ENCODE results near the gene HMGCLL1. TPM values are rescaled to one million over a fixed set of nuclear protein-coding genes. Genes with fewer than 3 reads are reported as not detected.
A peak's percentile ranks its signal among the peaks of the same experiment; 100 is the strongest.

Gene HMGCLL1
- total RNA-seq, 2 donors from 2014 or later = 3.0 to 5.7 TPM

- 48% methylated on average over 3 of the region's 3 CpGs for WGBS
- no peaks in the 10 kb centered on the region for H3K4me1 ChIP-seq (replicated peaks)
- H3K4me3 ChIP-seq = no peak overlapping the region
- no peaks in the 10 kb centered on the region for H3K27me3 ChIP-seq (replicated peaks; ENCODE audit: insufficient read depth)
- intact Hi-C loops (cut with DNase I) = no loop called here
- no peaks in the 10 kb centered on the region for H3K9me3 ChIP-seq
- no peaks in the 10 kb centered on the region for H3K36me3 ChIP-seq
- TF ChIP-seq POLR2AphosphoS5 (IDR thresholded peaks at IDR 0.05) (no peak), POLR2A (IDR thresholded peaks at IDR 0.05) (no peak)
- TF ChIP-seq, protein P1, sequence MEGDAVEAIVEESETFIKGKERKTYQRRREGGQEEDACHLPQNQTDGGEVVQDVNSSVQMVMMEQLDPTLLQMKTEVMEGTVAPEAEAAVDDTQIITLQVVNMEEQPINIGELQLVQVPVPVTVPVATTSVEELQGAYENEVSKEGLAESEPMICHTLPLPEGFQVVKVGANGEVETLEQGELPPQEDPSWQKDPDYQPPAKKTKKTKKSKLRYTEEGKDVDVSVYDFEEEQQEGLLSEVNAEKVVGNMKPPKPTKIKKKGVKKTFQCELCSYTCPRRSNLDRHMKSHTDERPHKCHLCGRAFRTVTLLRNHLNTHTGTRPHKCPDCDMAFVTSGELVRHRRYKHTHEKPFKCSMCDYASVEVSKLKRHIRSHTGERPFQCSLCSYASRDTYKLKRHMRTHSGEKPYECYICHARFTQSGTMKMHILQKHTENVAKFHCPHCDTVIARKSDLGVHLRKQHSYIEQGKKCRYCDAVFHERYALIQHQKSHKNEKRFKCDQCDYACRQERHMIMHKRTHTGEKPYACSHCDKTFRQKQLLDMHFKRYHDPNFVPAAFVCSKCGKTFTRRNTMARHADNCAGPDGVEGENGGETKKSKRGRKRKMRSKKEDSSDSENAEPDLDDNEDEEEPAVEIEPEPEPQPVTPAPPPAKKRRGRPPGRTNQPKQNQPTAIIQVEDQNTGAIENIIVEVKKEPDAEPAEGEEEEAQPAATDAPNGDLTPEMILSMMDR (IDR thresholded peaks at IDR 0.05) = no peak
- no peak for DNase-seq (ENCODE audit: low spot score)
- H3K27ac ChIP-seq = no peak overlapping the region
Measured at GRCh38 chr6:55456016-55456415, 123.0 kb downstream of the HMGCLL1 start.

DNA sequence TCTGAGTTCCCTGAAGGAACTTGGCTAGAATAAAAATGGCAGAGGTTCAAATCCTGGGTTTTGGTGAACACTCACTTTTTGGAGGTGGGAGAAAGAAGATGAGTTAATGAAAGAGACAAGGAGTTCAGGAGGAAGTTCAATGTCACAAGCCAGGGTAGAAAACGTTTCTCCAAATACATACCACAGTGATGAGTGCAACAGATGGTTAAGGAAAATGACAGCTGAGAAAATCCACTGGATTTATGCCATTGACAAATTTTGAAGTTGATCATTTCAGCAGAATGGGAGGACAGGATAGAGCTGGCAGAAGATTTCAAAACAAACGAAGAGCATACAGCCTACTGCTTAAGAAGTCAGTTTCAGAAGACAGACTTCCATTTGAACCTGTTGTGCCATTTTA lies 129.0 kb downstream of the HMGCLL1 start:
- Histone ChIP-seq H3K27ac (no peak overlapping the region), H3K4me3 (no peak overlapping the region), H3K36me3 (no peaks in the 10 kb centered on the region), H3K4me1 (replicated peaks) (no peaks in the 10 kb centered on the region), H3K9me3 (no peaks in the 10 kb centered on the region), H3K27me3 (replicated peaks; ENCODE audit: insufficient read depth) (no peaks in the 10 kb centered on the region)
- no peak for TF ChIP-seq POLR2AphosphoS5 (IDR thresholded peaks at IDR 0.05)
- no peak for TF ChIP-seq POLR2A (IDR thresholded peaks at IDR 0.05)
- TF ChIP-seq, protein P1 (IDR thresholded peaks at IDR 0.05) = no peak
- no peak for DNase-seq (ENCODE audit: low spot score)
- intact Hi-C loops (cut with DNase I) = no loop called here
- WGBS = 41% methylated on average over 2 of the region's 2 CpGs

DNA sequence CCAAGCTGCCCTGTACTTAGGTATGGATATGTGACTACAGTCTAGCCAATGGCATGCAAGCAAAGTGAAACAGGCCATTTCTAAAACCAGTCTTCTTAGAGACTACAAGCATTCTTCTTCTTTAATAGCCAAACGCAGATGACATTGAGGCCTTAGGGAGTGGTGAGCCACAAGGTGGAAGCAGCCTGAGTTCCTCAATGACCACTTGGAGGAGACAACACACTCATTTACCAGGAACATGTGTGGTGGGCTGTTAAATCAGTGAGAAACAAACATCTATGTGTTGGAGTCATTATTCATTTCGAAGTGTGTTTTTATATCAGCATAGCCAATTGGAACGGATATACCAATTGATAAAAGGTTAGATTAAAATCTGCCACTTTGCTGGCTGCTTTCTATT lies 129.8 kb downstream of the HMGCLL1 start:
- DNase-seq (ENCODE audit: low spot score) = no peak
- Histone ChIP-seq H3K27ac (no peak overlapping the region), H3K4me3 (no peak overlapping the region), H3K27me3 (replicated peaks; ENCODE audit: insufficient read depth) (no peaks in the 10 kb centered on the region), H3K36me3 (no peaks in the 10 kb centered on the region), H3K4me1 (replicated peaks) (no peaks in the 10 kb centered on the region), H3K9me3 (no peaks in the 10 kb centered on the region)
- TF ChIP-seq, protein P1 (IDR thresholded peaks at IDR 0.05) = no peak
- TF ChIP-seq POLR2AphosphoS5 (IDR thresholded peaks at IDR 0.05) (no peak), POLR2A (IDR thresholded peaks at IDR 0.05) (no peak)
- WGBS = 47% methylated on average over 3 of the region's 3 CpGs
- intact Hi-C loops (cut with DNase I) = loop anchor here (5.0 to 10.0 kb wide), 3 partner anchors 172 to 846 kb away; no protein-coding TSS in a partner anchor

DNA sequence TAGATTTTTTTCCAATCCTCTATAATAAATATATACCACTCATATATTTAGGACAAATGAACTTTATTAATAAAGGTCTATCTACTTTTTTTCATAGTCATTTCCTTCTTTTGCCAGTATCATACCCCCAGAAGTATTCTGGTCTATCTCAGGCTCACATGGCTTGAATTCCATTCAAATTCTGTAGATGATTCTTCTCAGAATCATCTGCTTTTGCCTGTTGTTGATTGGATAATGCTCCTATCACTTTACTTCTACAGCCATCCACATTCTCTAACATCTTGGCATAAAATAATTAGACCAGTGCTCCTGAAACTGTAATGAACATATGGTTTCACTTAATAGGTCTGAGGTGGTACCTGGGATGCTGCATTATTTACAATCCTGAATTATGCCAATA lies 130.5 kb downstream of the HMGCLL1 start:
- H3K36me3 ChIP-seq = no peaks in the 10 kb centered on the region
- H3K4me1 ChIP-seq (replicated peaks) = no peaks in the 10 kb centered on the region
- H3K27me3 ChIP-seq (replicated peaks; ENCODE audit: insufficient read depth) = no peaks in the 10 kb centered on the region
- H3K4me3 ChIP-seq = no peak overlapping the region
- no peaks in the 10 kb centered on the region for H3K9me3 ChIP-seq
- TF ChIP-seq POLR2AphosphoS5 (IDR thresholded peaks at IDR 0.05) = no peak
- TF ChIP-seq, protein P1 (IDR thresholded peaks at IDR 0.05) = no peak
- no peak overlapping the region for H3K27ac ChIP-seq
- no peak for DNase-seq (ENCODE audit: low spot score)
- intact Hi-C loops (cut with DNase I) = loop anchor here (5.0 to 10.0 kb wide), 3 partner anchors 171 to 846 kb away; no protein-coding TSS in a partner anchor

DNA sequence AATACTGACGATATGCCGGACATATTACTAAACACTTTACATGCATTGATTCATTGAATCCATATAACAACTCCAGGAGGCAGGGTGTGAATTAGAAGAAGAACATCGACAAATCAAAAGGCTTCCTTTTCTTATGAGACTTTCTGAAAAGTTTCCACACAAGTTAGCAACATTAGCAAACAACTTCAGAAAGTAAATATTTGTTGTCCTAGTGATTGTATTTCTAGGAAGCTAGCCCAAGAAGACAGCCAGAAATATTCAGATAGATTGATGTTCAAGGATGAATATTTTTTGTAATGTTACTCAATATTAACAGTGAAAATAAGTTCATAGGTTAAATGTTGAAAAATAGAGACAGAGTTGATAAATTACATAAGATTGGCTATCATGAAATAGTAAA lies 131.1 kb downstream of the HMGCLL1 start:
- no peak overlapping the region for H3K4me3 ChIP-seq
- intact Hi-C loops (cut with DNase I) = loop anchor here (5.0 to 10.0 kb wide), 3 partner anchors 171 to 847 kb away; no protein-coding TSS in a partner anchor
- no peaks in the 10 kb centered on the region for H3K36me3 ChIP-seq
- TF ChIP-seq POLR2A (IDR thresholded peaks at IDR 0.05) (no peak), POLR2AphosphoS5 (IDR thresholded peaks at IDR 0.05) (peak; percentile 6)
- no peaks in the 10 kb centered on the region for H3K9me3 ChIP-seq
- DNase-seq (ENCODE audit: low spot score) = no peak
- no peaks in the 10 kb centered on the region for H3K27me3 ChIP-seq (replicated peaks; ENCODE audit: insufficient read depth)
- H3K27ac ChIP-seq = no peak overlapping the region
- H3K4me1 ChIP-seq (replicated peaks) = no peaks in the 10 kb centered on the region
- WGBS = 64% methylated on average over 3 of the region's 3 CpGs

Measured in prostate gland (tissue), 2 donors.